GM12864 (cell line): ENCODE measurements around the gene CFAP299.

Source experiments
- DNase-seq: peaks from one replicate; pipeline ENCODE4 v3.0.0-alpha.2; 2011; ENCODE audit warnings: low read depth
- H3K4me3 ChIP-seq: 2 replicates; pipeline ENCODE4 v1.5.1; 2011; ENCODE audit warnings: mild to moderate bottlenecking, low read depth, low read length, control low read depth
- TF ChIP-seq, protein P1 (sequence below): IDR thresholded peaks from 2 replicates; pipeline ENCODE4 v1.5.1; 2011; ENCODE audit warnings: low read depth, mild to moderate bottlenecking, moderate library complexity, low read length, control low read depth, inconsistent platforms; ENCODE audit errors: missing control alignments

The CFAP299 gene

DNA sequence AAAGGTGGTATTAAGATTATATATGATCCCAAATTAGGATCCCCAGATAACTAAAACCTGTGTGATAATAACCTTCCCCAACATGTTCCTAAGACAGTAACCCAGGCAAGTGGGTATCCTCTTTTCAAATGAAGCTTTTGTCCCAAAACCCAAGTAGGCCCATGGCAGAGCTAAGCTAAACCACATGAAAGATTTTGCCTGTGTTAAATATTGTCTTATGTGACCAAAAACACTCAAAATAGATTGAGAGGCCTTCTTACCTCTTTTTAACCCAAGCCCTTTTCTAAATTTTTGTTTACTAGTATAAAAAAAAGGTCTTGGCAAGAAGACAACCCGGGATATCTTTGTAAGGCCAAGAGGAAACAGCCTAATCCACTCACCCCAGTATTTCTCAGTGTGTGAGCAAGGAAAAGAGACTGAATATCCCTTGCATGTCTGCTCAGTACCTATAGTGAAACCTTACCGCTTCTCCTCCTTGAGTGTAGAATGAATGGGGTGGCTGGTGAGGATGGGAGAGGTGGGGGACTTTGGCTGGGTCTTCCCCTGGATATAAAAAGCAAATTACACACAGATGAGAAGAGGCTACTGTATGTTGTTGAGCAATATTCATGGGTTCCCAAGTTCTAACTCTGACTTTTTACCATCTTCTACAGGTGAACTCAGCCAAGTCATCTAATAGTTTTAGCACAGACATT, 506.2 kb downstream of the CFAP299 start:
- no peak for DNase-seq
- H3K4me3 ChIP-seq = no peak overlapping the region
- TF ChIP-seq, protein P1, sequence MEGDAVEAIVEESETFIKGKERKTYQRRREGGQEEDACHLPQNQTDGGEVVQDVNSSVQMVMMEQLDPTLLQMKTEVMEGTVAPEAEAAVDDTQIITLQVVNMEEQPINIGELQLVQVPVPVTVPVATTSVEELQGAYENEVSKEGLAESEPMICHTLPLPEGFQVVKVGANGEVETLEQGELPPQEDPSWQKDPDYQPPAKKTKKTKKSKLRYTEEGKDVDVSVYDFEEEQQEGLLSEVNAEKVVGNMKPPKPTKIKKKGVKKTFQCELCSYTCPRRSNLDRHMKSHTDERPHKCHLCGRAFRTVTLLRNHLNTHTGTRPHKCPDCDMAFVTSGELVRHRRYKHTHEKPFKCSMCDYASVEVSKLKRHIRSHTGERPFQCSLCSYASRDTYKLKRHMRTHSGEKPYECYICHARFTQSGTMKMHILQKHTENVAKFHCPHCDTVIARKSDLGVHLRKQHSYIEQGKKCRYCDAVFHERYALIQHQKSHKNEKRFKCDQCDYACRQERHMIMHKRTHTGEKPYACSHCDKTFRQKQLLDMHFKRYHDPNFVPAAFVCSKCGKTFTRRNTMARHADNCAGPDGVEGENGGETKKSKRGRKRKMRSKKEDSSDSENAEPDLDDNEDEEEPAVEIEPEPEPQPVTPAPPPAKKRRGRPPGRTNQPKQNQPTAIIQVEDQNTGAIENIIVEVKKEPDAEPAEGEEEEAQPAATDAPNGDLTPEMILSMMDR = no peak

DNA sequence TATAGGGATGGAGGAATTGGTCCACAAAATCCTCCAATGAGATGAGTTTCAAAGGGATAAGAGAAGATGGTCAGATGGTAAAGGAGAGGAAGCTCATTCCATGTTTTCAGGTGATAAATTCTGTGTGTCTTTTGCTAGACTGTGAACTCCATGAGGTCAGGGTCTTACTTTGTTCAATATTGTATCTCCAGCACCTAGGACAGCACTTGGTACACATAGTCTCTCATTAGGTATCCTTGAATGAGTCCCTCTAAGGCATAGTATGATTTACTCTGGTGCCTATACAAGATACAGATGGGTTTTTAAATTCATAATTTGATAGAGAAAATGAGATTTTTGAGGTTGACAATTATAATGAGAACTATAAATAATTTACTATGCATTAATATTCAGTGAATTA, 510.7 kb downstream of the CFAP299 start:
- DNase-seq = no peak
- H3K4me3 ChIP-seq = no peak overlapping the region
- TF ChIP-seq, protein P1 = no peak

DNA sequence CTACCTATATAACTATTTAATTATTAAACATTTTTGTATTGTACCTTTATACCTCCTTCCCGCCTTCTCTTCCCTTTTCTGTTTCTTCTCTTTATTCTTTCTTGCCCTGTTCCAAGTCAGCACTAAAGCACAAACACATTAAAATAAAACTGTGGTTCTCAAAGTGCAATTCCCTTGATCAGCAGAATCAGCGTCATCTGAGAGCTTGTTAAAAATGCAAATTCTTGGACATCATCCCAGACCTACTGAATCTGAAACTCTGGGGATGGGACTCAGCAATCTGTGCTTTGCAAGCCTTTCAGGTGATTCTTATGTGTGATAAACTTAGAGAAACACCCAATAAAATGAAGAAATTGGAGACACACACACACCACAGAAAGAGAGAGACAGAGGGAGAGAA, 516.5 kb downstream of the CFAP299 start:
- TF ChIP-seq, protein P1 = no peak
- DNase-seq = no peak
- no peak overlapping the region for H3K4me3 ChIP-seq

DNA sequence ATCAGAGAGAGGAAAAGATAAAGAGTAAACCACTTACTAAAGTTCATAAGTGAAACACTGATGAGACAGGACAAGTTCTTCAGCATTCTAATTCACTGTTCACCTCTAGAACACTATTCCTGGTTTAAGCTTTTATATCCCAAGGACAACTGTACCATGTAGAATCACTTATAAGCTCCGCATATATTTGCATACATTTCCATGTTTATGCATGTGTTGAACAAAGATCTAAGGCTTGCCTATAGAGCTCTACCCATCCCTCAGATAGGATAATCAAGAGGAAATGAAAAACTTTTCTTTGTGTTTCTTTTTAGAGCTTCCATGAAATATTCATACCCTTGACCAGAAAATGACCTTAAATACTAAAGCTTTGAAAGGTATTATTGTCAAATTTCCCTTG, 538.0 kb downstream of the CFAP299 start:
- no peak overlapping the region for H3K4me3 ChIP-seq
- DNase-seq = no peak
- TF ChIP-seq, protein P1 = no peak

DNA sequence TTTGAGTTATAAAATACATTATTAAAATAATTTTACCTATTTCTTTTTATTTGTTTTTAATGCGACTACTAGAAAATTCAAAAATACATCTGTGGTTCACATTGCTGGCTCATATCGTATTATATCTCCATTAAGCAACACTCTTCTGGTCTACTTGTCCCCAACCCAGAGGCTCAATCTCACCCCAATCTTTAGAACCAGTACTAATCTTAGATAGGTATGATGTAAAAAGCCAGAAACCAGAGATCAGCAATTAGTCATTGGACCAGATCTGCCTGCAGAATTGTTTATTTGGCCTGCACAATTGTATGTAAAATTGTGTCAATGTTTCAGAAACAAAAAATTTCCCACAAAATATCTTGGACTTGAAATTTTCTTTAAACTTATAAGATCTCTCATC, 539.4 kb downstream of the CFAP299 start:
- DNase-seq = no peak
- TF ChIP-seq, protein P1 = no peak
- no peak overlapping the region for H3K4me3 ChIP-seq

DNA sequence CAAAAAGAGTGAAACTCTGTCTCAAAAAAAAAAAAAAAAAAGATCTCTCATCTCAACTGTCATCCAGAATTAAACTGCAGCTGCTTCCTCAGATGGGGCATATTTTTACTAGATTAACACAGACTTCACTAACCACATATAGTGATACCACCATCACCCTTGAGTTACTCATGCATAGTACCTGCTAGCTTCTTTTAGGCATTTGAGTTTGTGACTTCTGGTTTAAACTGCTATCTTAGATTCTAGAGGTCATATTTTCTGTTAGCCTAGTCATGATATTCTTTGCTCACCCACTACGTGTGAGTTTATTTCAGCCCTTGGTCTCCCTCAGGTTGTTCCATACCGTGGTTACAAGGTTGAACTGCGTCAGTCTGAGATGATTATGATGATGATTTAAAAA, 540.1 kb downstream of the CFAP299 start:
- TF ChIP-seq, protein P1 = no peak
- DNase-seq = peak; percentile 61
- no peak overlapping the region for H3K4me3 ChIP-seq

DNA sequence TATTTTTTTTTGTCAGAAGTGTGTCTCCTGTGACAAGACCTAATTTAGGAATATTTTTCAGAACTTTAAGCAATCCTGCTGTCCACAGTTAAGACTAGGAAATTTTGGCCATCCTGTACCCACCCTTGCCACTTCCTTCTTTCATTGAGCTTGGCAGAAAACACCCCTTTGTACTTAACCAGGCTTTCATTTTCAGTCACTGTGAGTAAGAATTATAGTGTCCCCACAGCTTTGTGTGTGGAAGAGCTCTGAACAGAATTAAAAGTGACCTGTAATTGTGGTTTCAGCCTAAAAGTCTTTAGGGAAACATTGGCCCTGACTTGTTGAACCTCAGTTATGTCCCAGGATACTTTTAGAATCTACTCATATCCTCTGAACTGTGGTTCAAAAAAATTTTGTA, 541.3 kb downstream of the CFAP299 start:
- TF ChIP-seq, protein P1 = no peak
- no peak overlapping the region for H3K4me3 ChIP-seq
- peak; percentile 49 for DNase-seq
